NCI-H146 treated with DMSO at 0.1 percent for 48 hours (cell line): ENCODE data around the gene PCBP3.
"Not testable (repeated sequence)": the region's sequence is repeated elsewhere in the genome, so short reads cannot be mapped to it uniquely, and the experiment has no call there.

Experiments
- DNase-seq: peaks from one replicate; lab custom pipeline; 2025; ENCODE audit not compliant: unreplicated experiment; lab: John Stamatoyannopoulos, UW

Gene PCBP3

GRCh38 chr21:45823100-45823681 is 179.7 kb downstream of the PCBP3 start:
- DNase-seq: no peak

GRCh38 chr21:45824546-45825215 is 181.2 kb downstream of the PCBP3 start:
- DNase-seq: no peak

- DNase-seq: no peak
These were observed 181.7 kb downstream of the PCBP3 start for GRCh38 chr21:45825219-45825618.

GRCh38 chr21:45826676-45827301 is 183.3 kb downstream of the PCBP3 start:
- DNase-seq: no peak

- no peak for DNase-seq
These were observed 183.8 kb downstream of the PCBP3 start for GRCh38 chr21:45827302-45827692.

- no peak for DNase-seq
These were observed 184.5 kb downstream of the PCBP3 start for GRCh38 chr21:45827881-45828579.

- no peak for DNase-seq
These were observed 185.3 kb downstream of the PCBP3 start for GRCh38 chr21:45828580-45829570.

GRCh38 chr21:45829668-45830067 is 186.1 kb downstream of the PCBP3 start:
- DNase-seq: no peak

GRCh38 chr21:45830221-45830640 is 186.7 kb downstream of the PCBP3 start:
- DNase-seq: no peak

- no peak for DNase-seq
These were observed 187.3 kb downstream of the PCBP3 start for GRCh38 chr21:45830720-45831366.

- no peak for DNase-seq
These were observed 188.6 kb downstream of the PCBP3 start for GRCh38 chr21:45831991-45832740.

- DNase-seq: not testable (repeated sequence)
These were observed 189.3 kb downstream of the PCBP3 start for GRCh38 chr21:45832741-45833235.

- no peak for DNase-seq
These were observed 189.9 kb downstream of the PCBP3 start for GRCh38 chr21:45833414-45833813.

GRCh38 chr21:45834026-45834715 is 190.6 kb downstream of the PCBP3 start:
- no peak for DNase-seq

GRCh38 chr21:45834821-45835293 is 191.3 kb downstream of the PCBP3 start:
- no peak for DNase-seq

GRCh38 chr21:45835301-45836267 is 192.1 kb downstream of the PCBP3 start:
- no peak for DNase-seq

GRCh38 chr21:45836268-45836655 is 192.7 kb downstream of the PCBP3 start:
- DNase-seq: no peak
